Erythroblast (primary cell): Measurements from ENCODE around the gene WNT5A.

Experiments
- GATA1 ChIP-seq: IDR thresholded peaks from 2 replicates; pipeline ENCODE4 v1.6.1; 2011; ENCODE audit warnings: low read depth, mild to moderate bottlenecking, control low read depth, low read length, moderate library complexity
- POLR2A ChIP-seq: IDR thresholded peaks from 2 replicates; pipeline ENCODE4 v1.6.1; 2011; ENCODE audit warnings: mild to moderate bottlenecking, low read length

- TF ChIP-seq POLR2A (no peak), GATA1 (no peak)
These were observed 12.9 kb downstream of the WNT5A start for GRCh38 chr3:55474213-55474632.
